C4-2B (cell line): ENCODE measurements around the gene P2RY2.

Experiments
- ZFX ChIP-seq: fragments of 450-650 bp; IDR thresholded peaks from 2 replicates; pipeline ENCODE4 v1.6.1; 2017
- TF ChIP-seq, protein P1 (sequence below): fragments of 450-650 bp; conservative IDR thresholded peaks from 2 replicates; pipeline ENCODE4 v1.5.1; 2017; ENCODE audit warnings: mild to moderate bottlenecking

DNA sequence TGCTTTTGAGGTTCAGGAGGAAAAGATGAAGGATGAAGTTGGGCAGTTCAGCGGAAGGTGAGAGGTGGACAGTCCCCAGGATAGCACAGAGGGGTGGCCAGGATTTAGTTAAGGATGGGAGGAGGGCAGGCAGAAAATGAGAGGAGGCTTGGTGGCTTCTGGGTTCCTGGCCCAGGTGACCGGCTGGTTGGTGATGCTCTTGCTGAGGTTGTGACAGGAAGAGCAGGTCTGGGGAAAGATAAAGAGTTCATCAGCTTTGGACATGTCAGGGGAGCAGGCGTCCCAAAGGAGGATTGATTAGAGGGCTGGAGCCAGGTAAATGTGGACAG lies 27.6 kb upstream of the P2RY2 start:
- TF ChIP-seq, protein P1, sequence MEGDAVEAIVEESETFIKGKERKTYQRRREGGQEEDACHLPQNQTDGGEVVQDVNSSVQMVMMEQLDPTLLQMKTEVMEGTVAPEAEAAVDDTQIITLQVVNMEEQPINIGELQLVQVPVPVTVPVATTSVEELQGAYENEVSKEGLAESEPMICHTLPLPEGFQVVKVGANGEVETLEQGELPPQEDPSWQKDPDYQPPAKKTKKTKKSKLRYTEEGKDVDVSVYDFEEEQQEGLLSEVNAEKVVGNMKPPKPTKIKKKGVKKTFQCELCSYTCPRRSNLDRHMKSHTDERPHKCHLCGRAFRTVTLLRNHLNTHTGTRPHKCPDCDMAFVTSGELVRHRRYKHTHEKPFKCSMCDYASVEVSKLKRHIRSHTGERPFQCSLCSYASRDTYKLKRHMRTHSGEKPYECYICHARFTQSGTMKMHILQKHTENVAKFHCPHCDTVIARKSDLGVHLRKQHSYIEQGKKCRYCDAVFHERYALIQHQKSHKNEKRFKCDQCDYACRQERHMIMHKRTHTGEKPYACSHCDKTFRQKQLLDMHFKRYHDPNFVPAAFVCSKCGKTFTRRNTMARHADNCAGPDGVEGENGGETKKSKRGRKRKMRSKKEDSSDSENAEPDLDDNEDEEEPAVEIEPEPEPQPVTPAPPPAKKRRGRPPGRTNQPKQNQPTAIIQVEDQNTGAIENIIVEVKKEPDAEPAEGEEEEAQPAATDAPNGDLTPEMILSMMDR: no peak
- no peak for TF ChIP-seq ZFX
